ENCODE measurements around the gene RRP15. TPM values are rescaled to one million over a fixed set of nuclear protein-coding genes. Genes with fewer than 3 reads are reported as not detected.
A peak's percentile ranks its signal among the peaks of the same experiment; 100 is the strongest.

RRP15 gene
- total RNA-seq, 2 experiments from 2014 or later: 10.5 to 15.2 TPM

DNA sequence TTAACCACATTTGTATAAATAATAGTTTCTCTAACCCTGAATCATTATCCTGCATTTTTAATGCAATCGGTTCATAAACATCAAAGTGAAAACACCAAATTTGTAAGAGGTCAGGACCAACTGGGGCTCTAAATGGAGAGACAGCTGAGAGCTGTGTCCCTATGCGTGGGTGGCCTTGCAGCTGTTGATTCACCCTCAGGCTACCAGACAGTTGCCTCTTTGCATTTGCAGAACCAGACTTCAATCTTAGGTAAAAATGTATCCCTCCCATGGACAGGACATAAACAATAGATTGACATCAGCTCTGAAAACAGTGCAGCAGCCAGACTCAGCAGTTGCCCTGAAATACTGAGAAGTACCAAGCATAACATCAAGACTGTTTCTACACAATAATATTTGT is 51.2 kb downstream of the RRP15 start:
- no peak for DNase-seq
- intact Hi-C loops (cut with DNase I, micrococcal nuclease): loop anchor here in 1 of 2 experiments (10.0 kb wide), 1 partner anchor 188 kb away; no protein-coding TSS in a partner anchor
- H3K4me3 ChIP-seq (ENCODE audit: low read length): no peak overlapping the region
- no peaks in the 10 kb centered on the region for H3K9me3 ChIP-seq (ENCODE audit: control insufficient read depth in 1 of 2, insufficient read depth in 1 of 2, low read length in 2 of 2)
- ChIA-PET CTCF (no interaction called here), POLR2A (no interaction called here)
- peaks cover 3% of the 10 kb centered on the region for H3K27me3 Mint-ChIP-seq
- ATAC-seq (ENCODE audit: poor library complexity): no peak
- no peak overlapping the region for H3K27ac ChIP-seq (ENCODE audit: low read depth in 1 of 2, low read length in 2 of 2)
- TF ChIP-seq, protein P1, sequence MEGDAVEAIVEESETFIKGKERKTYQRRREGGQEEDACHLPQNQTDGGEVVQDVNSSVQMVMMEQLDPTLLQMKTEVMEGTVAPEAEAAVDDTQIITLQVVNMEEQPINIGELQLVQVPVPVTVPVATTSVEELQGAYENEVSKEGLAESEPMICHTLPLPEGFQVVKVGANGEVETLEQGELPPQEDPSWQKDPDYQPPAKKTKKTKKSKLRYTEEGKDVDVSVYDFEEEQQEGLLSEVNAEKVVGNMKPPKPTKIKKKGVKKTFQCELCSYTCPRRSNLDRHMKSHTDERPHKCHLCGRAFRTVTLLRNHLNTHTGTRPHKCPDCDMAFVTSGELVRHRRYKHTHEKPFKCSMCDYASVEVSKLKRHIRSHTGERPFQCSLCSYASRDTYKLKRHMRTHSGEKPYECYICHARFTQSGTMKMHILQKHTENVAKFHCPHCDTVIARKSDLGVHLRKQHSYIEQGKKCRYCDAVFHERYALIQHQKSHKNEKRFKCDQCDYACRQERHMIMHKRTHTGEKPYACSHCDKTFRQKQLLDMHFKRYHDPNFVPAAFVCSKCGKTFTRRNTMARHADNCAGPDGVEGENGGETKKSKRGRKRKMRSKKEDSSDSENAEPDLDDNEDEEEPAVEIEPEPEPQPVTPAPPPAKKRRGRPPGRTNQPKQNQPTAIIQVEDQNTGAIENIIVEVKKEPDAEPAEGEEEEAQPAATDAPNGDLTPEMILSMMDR (IDR thresholded peaks at IDR 0.05): no peak
- no peaks in the 10 kb centered on the region for H3K4me1 ChIP-seq (ENCODE audit: insufficient read depth, low read length)
- H3K4me3 Mint-ChIP-seq: no peak overlapping the region
- no peaks in the 10 kb centered on the region for H3K36me3 ChIP-seq (ENCODE audit: insufficient read depth, low read length)
- no peak overlapping the region for H3K27ac Mint-ChIP-seq
- no peaks in the 10 kb centered on the region for H3K27me3 ChIP-seq (ENCODE audit: control insufficient read depth in 1 of 2, insufficient read depth in 2 of 2, low read length in 2 of 2)
- H3K36me3 Mint-ChIP-seq (ENCODE audit: low read depth): peaks cover 19% of the 10 kb centered on the region
- no peaks in the 10 kb centered on the region for H3K4me1 Mint-ChIP-seq (ENCODE audit: low read depth)
- no peaks in the 10 kb centered on the region for H3K9me3 Mint-ChIP-seq

DNA sequence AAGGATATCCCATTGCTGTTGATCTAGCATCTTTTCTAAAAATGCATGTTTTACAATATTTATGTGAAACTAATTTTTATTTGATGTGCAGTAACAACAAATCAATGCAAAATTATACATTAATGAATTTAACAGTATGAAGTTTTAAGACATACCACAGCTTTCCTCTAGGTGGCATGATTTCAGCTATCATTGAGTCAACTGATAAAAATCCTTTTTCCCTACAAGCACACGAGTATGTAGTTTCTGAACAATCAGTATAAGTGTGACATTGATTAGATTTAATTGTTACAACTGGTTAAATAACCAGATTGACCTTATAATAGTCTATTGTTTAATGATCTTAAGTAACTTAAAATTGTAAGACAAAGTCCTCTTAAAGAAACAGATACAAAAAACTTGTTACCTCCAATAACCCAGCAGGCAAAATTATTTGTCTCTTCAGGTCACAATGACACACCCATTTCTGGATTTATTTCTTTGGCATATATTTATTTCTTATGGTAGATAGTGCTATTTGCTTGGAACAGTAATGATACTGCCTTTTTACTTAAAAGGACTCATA is 54.3 kb downstream of the RRP15 start:
- no peak overlapping the region for H3K27ac Mint-ChIP-seq
- no peaks in the 10 kb centered on the region for H3K9me3 ChIP-seq (ENCODE audit: control insufficient read depth in 1 of 2, insufficient read depth in 1 of 2, low read length in 2 of 2)
- CTCF ChIA-PET: interaction anchor here (1.0 kb wide), 1 partner anchor 9 kb away, joined by 5 read pairs; no protein-coding TSS in a partner anchor
- POLR2A ChIA-PET: no interaction called here
- H3K27me3 Mint-ChIP-seq: peaks cover 23% of the 10 kb centered on the region
- no peaks in the 10 kb centered on the region for H3K36me3 ChIP-seq (ENCODE audit: insufficient read depth, low read length)
- H3K4me1 Mint-ChIP-seq (ENCODE audit: low read depth): no peaks in the 10 kb centered on the region
- ATAC-seq (ENCODE audit: poor library complexity) (no peak), DNase-seq (peak in 2 of 14 experiments; percentile 22 to 25)
- H3K4me1 ChIP-seq (ENCODE audit: insufficient read depth, low read length): no peaks in the 10 kb centered on the region
- no peak overlapping the region for H3K27ac ChIP-seq (ENCODE audit: low read depth in 1 of 2, low read length in 2 of 2)
- no peaks in the 10 kb centered on the region for H3K27me3 ChIP-seq (ENCODE audit: control insufficient read depth in 1 of 2, insufficient read depth in 2 of 2, low read length in 2 of 2)
- H3K9me3 Mint-ChIP-seq: no peaks in the 10 kb centered on the region
- intact Hi-C loops (cut with DNase I, micrococcal nuclease): loop anchor here in 1 of 2 experiments (10.0 kb wide), 1 partner anchor 185 kb away; no protein-coding TSS in a partner anchor
- H3K4me3 Mint-ChIP-seq: no peak overlapping the region
- TF ChIP-seq, protein P1 (IDR thresholded peaks at IDR 0.05): peak; percentile 66
- peaks cover 8% of the 10 kb centered on the region for H3K36me3 Mint-ChIP-seq (ENCODE audit: low read depth)
- no peak overlapping the region for H3K4me3 ChIP-seq (ENCODE audit: low read length)

DNA sequence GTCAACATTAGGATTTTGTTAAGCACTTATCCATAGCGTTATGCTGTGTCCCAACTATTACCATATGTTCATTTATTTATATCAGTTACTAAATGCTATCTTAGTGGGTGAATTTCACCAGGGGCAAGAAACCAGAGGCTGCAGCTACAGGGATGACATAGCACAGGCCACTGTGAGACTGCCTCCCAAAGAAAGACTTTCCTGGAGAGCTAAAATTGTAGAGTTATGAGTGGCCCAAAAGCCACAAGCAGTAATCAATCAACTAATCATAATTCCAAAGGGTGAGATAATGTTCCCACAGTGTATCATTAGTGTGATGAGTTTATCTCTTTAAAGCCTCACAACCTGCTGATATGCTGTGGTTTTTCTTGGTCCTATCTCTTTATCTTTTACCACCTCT is 56.2 kb downstream of the RRP15 start:
- TF ChIP-seq, protein P1 (IDR thresholded peaks at IDR 0.05): no peak
- no peak overlapping the region for H3K4me3 Mint-ChIP-seq
- H3K9me3 Mint-ChIP-seq: no peaks in the 10 kb centered on the region
- H3K36me3 Mint-ChIP-seq (ENCODE audit: low read depth): peaks cover 3% of the 10 kb centered on the region
- peaks cover 4% of the 10 kb centered on the region for H3K4me1 Mint-ChIP-seq (ENCODE audit: low read depth)
- ChIA-PET POLR2A (no interaction called here), CTCF (no interaction called here)
- DNase-seq (no peak), ATAC-seq (ENCODE audit: poor library complexity) (no peak)
- H3K27ac ChIP-seq (ENCODE audit: low read depth in 1 of 2, low read length in 2 of 2): no peak overlapping the region
- peaks cover 27% of the 10 kb centered on the region for H3K27me3 Mint-ChIP-seq
- H3K27ac Mint-ChIP-seq: no peak overlapping the region
- peaks cover 6 to 11% of the 10 kb centered on the region in 2 experiments for H3K27me3 ChIP-seq (ENCODE audit: control insufficient read depth in 1 of 2, insufficient read depth in 2 of 2, low read length in 2 of 2)
- H3K4me3 ChIP-seq (ENCODE audit: low read length): no peak overlapping the region
- H3K9me3 ChIP-seq (ENCODE audit: control insufficient read depth in 1 of 2, insufficient read depth in 1 of 2, low read length in 2 of 2): no peaks in the 10 kb centered on the region
- H3K36me3 ChIP-seq (ENCODE audit: insufficient read depth, low read length): no peaks in the 10 kb centered on the region
- intact Hi-C loops (cut with DNase I, micrococcal nuclease): no loop called here
- peaks cover 16% of the 10 kb centered on the region for H3K4me1 ChIP-seq (ENCODE audit: insufficient read depth, low read length)
